ENCODE results near the gene ZNF726.
"Not testable (repeated sequence)": the region's sequence is repeated elsewhere in the genome, so short reads cannot be mapped to it uniquely, and the experiment has no call there.

ZNF726 gene

DNA sequence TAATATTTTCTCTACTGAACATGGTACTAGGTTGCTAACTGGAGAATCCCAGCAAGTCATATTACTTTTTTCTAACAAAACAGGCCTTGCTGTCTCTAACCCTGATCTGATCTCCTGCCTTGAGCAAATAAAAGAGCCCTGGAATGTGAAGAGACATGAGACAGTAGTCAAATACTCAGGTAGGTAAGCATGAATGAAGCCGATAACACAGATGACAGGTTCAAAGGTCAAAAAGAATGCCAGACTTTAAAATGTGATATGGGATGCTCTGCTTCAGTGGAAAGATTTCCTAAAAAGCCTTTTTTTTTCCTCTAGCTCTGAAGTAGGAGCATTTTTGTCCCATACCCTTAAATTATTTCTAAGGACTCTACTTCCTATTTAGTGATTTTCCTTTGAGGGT is 28.7 kb downstream of the ZNF726 start:
- no peak for DNase-seq (ENCODE audit: low read depth)

DNA sequence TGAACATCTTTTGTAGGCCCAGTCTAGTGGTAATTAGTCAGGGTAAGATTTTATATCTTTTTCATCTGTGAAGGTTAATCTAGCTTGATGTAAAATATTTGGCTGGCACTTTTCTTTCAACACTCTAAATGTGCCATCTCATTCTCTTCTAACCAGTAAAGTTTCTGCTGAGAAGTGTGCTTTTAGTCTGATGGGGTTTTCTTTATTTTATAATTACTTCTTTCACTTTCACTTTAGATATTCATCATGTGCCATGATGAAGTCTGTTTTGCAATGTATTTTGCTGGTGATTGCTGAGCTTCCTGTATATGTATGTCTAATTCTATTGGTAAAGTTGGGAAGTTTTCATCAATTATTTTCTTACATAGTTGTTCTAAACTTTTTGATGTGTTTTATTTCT is 31.9 kb downstream of the ZNF726 start:
- no peak for DNase-seq (ENCODE audit: low read depth)

DNA sequence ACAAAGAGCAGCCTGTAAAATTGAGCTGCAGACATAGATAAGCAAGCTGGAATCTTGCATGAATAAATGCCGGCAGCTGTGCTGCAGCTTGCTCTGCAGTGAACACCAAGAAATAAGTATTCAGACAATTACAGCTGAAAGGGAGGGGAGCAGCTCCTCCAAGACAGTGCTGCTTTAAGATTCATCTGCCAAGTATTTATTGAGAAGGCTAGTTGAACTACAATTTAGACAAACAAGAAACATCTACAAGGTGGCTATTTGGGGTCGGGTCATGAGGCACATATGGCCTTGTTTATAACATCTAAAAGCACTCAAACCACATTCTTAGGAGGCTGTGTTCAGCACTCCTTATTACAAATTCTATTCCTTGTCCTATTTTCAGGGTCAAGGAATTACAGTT is 34.9 kb downstream of the ZNF726 start:
- no peak for DNase-seq (ENCODE audit: low read depth)

DNA sequence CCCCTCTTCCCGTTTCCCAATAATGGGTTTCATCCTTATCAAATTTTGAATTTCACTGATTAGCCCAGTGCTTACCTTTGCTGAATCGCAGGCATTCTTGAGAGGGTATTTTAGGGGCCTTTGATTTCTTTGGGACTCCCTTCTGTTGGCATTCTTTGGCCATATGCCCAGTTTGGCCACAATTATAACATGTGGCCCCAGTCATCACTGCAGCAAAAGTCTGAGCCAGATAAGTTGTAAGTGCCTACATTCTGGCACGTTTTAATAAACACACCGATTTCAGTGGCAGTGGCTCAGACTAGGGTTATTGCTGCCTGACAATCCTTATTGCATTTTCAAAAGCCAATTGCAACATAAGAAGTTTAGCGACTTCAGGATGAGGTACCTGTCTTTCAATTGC is 41.4 kb downstream of the ZNF726 start:
- no peak for DNase-seq (ENCODE audit: low read depth)

DNA sequence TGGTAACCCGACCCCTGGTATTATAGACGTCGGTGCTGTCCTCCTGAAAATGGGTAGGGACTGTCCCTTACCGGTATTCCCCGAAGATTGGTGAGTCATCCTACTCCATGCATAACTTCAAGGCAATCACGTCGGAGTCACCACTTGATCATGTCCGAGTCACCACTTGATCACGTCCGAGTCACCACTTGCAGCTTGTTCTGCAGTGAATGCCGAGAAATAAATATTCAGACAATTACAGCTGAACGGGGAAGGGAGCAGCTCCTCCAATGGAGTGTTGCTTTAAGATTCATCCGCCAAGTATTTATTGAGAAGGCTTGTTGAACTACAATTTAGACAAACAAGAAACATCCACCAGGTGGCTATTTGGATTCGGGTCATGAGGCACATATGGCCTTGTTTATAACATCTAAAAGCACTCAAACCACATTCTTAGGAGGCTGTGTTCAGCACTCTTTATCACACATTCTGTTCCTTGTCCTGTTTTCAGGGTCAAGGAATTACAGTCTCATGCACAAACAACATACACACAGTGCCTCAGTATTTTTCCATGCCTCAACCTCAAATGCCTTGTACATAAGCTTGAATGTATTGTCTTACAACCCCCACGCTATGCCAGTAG is 43.1 kb downstream of the ZNF726 start:
- DNase-seq (ENCODE audit: low read depth), result peak; percentile 33

DNA sequence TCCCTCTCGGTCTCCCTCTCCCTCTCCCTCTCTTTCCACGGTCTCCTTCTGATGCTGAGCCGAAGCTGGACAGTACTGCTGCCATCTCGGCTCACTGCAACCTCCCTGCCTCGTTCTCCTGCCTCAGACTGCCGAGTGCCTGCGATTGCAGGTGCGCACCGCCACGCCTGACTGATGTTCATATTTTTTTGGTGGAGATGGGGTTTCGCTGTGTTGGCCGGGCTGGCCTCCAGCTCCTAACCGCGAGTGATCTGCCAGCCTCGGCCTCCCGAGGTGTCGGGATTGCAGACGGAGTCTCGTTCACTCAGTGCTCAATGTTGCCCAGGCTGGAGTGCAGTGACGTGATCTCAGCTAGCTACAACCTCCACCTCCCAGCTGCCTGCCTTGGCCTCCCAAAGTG is 48.7 kb downstream of the ZNF726 start:
- not testable (repeated sequence) for DNase-seq (ENCODE audit: low read depth)

DNA sequence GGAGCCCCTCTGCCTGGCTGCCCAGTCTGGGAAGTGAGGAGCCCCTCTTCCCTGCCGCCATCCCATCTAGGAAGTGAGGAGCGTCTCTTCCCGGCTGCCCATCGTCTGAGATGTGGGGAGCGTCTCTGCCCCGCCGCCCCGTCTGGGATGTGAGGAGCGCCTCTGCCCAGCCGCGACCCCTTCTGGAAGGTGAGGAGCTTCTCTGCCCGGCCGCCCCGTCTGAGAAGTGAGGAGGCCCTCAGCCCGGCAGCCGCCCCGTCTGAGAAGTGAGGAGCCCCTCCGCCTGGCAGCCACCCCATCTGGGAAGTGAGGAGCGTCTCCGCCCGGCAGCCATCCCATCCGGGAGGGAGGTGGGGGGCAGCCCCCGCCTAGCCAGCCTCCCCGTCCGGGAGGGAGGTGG is 49.2 kb downstream of the ZNF726 start:
- DNase-seq (ENCODE audit: low read depth), result not testable (repeated sequence)

DNA sequence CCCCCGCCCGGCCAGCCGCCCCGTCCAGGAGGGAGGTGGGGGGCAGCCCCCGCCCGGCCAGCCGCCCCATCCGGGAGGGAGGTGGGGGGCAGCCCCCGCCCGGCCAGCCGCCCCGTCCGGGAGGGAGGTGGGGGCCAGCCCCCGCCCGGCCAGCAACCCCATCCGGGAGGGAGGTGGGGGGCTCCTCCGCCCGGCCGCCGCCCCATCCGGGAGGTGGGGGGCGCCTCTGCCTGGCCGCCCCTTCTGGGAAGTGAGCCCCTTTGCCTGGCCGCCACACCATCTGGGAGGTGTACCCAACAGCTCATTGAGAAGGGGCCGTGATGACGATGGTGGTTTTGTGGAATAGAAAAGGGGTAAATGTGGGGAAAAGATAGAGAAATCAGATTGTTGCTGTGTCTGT is 49.6 kb downstream of the ZNF726 start:
- DNase-seq (ENCODE audit: low read depth), result not testable (repeated sequence)

DNA sequence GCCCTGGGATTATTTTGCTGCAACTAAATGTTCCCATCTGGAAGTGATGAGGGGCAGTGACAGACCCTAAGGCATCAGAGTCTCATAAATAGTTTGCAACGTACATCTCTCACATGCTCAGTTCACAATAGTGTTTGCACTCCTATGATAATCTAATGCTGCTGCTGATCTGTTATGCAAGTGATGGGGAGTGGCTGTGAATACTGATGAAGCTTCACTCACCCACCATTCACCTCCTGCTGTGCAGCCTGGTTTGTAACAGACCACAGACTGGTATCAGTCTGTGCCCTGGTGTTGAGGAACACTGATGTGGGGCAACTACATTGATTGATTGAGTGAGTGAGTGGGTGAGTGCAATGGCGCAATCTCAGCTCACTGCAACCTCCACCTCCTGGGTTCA is 54.9 kb downstream of the ZNF726 start:
- no peak for DNase-seq (ENCODE audit: low read depth)

DNA sequence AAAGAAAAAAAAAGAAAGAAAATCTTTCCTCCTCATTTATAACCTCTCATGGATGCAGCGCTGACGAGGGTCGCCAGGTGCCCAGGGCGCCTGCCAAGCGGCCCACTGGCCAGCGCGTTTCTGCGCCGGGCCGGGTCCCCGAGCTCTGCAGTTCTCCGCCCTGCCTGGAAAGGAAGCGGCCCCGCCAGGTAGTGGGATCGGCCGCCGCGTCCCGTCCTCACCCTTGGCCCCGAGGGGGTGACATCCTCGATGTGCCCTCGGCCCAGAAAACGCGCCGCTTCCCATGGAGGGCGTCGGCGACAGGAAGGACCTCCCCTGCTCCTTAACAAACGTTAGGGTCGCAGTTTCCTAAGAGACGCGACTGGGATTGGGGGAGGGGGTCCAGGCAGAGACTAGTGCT is 56.9 kb downstream of the ZNF726 start:
- DNase-seq (ENCODE audit: low read depth), result no peak

DNA sequence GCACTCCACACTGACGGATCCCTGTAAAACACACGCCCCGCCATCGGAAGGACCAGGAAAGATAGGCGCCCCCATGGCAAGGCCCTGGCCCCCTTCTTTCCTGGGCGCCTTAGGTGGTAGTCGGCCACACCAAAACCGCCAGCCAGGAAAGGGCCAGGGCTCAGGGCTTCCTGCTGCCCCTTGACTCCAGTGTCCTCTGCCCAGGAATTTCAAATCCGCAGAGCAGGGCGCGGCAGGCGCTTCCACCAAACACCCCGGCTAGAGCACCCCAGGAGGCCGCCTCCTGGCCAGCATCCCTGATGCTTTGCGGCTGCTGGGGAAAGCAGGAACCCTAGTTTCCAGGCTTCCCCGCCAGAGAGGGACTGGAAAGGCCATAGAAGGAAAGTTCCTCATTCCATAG is 57.5 kb downstream of the ZNF726 start:
- no peak for DNase-seq (ENCODE audit: low read depth)

DNA sequence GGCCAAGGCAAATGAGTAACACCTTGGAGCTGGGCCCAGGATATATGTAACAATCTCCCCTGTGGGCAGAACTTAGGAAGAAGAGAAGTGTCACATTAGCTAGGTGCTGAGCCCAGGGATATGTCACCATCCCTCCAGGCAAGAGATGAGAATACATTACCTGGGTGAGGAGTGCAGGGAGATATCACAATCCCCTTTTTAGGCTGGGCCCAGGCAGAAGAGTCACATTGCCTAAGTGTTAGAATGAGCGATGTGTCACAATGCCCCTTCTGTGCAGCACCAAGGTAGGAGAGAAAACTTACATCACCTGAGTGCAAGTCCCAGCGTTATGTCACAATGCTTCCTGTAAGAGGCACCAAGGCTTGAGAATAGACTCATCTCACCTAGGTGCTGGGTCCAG is 60.3 kb downstream of the ZNF726 start:
- DNase-seq (ENCODE audit: low read depth), result no peak

DNA sequence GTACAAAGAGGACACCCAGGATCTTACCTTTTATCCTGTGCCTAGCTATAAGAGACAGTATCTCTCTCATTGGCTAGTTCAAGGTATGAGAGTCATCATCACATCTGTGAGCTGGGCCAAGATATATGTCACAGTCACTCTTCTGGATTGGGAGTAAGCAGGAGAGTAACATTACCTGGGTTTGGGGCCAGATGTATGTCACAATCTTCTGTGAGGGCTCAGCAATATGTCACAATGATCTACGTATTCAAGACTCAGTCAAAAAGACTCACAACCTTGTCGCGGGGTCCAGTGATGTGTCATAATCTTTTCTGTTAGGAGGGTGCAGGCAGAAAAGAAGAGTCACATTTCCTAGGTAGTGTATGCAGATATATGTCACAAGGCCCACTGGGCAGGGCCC is 61.9 kb downstream of the ZNF726 start:
- not testable (repeated sequence) for DNase-seq (ENCODE audit: low read depth)

DNA sequence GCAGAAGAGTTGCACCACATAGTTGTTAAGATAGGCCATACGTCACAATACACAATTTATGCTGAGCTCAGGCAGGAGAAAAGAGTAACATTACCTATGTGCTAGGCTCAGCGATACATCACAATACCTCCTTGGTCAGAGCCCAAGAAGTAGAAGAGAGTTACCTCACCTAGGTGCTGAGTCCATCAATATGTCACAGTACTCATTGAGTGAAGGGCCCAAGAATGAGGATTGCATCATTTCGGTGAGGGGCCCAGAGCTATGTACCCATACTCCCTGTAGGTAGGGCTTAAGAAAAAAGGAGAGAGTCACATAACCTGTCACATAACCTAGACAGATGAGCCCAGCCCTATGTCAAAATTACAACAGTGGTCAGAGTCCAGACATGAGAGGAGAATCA is 62.6 kb downstream of the ZNF726 start:
- not testable (repeated sequence) for DNase-seq (ENCODE audit: low read depth)

DNA sequence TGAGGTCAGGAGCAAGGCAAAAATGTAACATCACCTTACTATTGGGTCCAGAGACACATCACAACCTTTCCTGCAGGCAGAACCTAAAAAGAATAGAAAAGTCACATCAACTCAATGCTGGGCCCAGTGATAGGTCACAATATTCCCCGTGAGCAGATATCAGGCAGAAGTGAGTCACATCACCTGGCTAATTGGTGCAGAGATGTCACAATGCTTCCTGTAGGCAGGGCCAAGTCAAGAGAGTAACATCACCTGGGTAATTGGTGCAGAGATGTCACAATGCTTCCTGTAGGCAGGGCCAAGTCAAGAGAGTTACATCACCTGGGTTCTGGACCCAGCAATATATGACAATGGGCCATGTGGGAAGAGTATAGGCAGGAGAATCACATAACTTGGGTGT is 63.4 kb downstream of the ZNF726 start:
- no peak for DNase-seq (ENCODE audit: low read depth)

DNA sequence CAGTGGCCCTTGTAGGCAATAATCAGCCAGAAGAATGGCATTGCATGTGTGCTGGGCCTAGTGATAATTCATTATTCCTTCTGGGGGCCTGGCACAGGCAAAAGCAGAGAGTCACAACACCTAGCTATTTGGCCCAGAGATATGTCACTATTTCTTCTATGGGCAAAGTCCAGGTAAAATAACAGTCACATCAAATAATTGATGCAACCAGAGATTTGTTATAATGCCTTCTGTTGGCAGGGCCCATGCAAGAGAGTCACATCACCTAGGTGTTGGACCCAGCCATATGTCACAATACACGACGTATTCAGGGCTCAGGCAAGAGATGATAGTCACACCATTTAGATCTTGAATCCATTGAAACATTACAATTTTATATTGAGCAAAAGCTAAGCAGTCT is 66.1 kb downstream of the ZNF726 start:
- DNase-seq (ENCODE audit: low read depth), result no peak

DNA sequence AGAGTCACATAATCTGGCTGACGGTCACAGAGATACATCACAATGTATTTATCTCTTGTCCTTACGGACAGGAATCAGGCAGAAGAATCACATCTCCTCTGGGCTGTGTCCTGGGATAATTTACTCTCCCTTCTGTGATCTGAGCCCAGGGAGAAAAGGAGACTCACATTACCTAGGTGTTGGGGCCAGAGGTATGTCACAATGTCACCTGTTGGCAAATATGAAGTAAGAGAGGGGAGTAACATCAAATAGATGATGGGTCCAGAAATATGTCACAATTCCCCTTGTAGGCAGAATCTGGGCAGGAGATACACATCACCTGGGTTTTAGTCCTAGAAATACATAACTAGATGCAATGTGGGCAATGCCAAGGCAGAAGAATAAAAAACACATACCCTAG is 67.2 kb downstream of the ZNF726 start:
- no peak for DNase-seq (ENCODE audit: low read depth)

DNA sequence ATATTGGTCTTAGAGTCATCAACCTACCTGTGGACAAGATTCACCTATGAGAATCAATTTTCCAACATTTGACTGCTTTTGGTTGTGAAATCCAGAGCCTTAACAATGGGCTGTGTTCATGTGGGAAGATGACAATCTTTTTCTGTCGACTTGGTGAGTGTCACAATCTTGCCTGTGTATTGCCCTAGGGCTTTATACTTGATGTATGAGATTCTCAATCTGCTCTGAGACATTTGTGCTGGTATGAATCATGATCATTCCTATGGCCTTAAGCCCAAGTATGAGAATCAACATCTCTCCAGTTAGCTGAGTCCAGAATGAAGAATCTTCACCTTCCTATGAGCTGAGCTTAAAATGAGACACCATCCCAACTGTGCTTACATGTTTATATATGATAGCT is 68.7 kb downstream of the ZNF726 start:
- no peak for DNase-seq (ENCODE audit: low read depth)
